Astrocyte (in vitro differentiated cells and primary cell): ENCODE data around the gene ESPL1. TPM values are rescaled to one million over a fixed set of nuclear protein-coding genes. Genes with fewer than 3 reads are reported as not detected.

Source experiments
- DNase-seq: peaks from one replicate; pipeline ENCODE4 v3.0.0-alpha.2; 2010; ENCODE audit warnings: low read depth
- FAIRE-seq: peaks from 2 replicates; lab custom pipeline; 2011; peaks lifted over from hg19 to GRCh38; lab: Jason Lieb, UNC
- H2AFZ ChIP-seq: 2 replicates; pipeline ENCODE4 v1.6.0; 2012; ENCODE audit warnings: low read depth, low read length, inconsistent platforms
- H3K27ac ChIP-seq: 2 replicates; pipeline ENCODE4 v1.5.1; 2011; ENCODE audit warnings: low read depth, low read length, inconsistent platforms
- H3K27me3 ChIP-seq: 2 replicates; pipeline ENCODE4 v1.6.0; 2011; ENCODE audit warnings: low read length, inconsistent platforms; ENCODE audit not compliant: insufficient read depth
- H3K36me3 ChIP-seq: 2 replicates; pipeline ENCODE4 v1.5.1; 2011; ENCODE audit warnings: low read length, inconsistent platforms; ENCODE audit not compliant: insufficient read depth
- H3K4me1 ChIP-seq: 2 replicates; pipeline ENCODE4 v1.5.1; 2011; ENCODE audit warnings: low read length, inconsistent platforms; ENCODE audit not compliant: insufficient read depth
- H3K4me2 ChIP-seq: 2 replicates; pipeline ENCODE4 v1.6.0; 2012; ENCODE audit warnings: low read length, inconsistent platforms
- H3K4me3 ChIP-seq: 2 replicates; pipeline ENCODE4 v1.5.1; 2011; ENCODE audit warnings: low read depth, mild to moderate bottlenecking, low read length, inconsistent platforms; ENCODE audit not compliant: insufficient read depth
- H3K79me2 ChIP-seq: 2 replicates; pipeline ENCODE4 v1.6.0; 2012; ENCODE audit warnings: mild to moderate bottlenecking, low read length, inconsistent platforms; ENCODE audit not compliant: insufficient read depth
- H3K9ac ChIP-seq: 2 replicates; pipeline ENCODE4 v1.6.0; 2012; ENCODE audit warnings: mild to moderate bottlenecking, low read length, inconsistent platforms
- H3K9me3 ChIP-seq: 2 replicates; pipeline ENCODE4 v1.5.1; 2012; ENCODE audit warnings: low read depth, mild to moderate bottlenecking, low read length, inconsistent platforms; ENCODE audit not compliant: insufficient read depth
- H4K20me1 ChIP-seq: 2 replicates; pipeline ENCODE4 v1.6.0; 2012; ENCODE audit warnings: low read length, inconsistent platforms; ENCODE audit not compliant: insufficient read depth
- H3K27ac Mint-ChIP-seq: one replicate; pipeline ENCODE4 v1.8.0; 2021; ENCODE audit warnings: mild to moderate bottlenecking, mixed read lengths; ENCODE audit not compliant: unreplicated experiment
- H3K27me3 Mint-ChIP-seq: one replicate; pipeline ENCODE4 v1.8.0; 2021; ENCODE audit warnings: low read depth, mixed read lengths; ENCODE audit not compliant: unreplicated experiment
- H3K36me3 Mint-ChIP-seq: one replicate; pipeline ENCODE4 v1.8.0; 2021; ENCODE audit warnings: low read depth, mixed read lengths; ENCODE audit not compliant: unreplicated experiment
- H3K4me1 Mint-ChIP-seq: one replicate; pipeline ENCODE4 v1.8.0; 2021; ENCODE audit warnings: low read depth, mixed read lengths; ENCODE audit not compliant: unreplicated experiment
- H3K4me3 Mint-ChIP-seq: one replicate; pipeline ENCODE4 v1.8.0; 2021; ENCODE audit warnings: mild to moderate bottlenecking, moderate library complexity, mixed read lengths; ENCODE audit not compliant: unreplicated experiment
- H3K9me3 Mint-ChIP-seq: one replicate; pipeline ENCODE4 v1.8.0; 2021; ENCODE audit warnings: mild to moderate bottlenecking, mixed read lengths; ENCODE audit not compliant: unreplicated experiment
- CTCF ChIP-seq: IDR thresholded peaks from 2 replicates; pipeline ENCODE4 v1.5.1; 2011; ENCODE audit warnings: low read depth, mild to moderate bottlenecking, inconsistent platforms, low read length, moderate library complexity; ENCODE audit not compliant: insufficient read depth
- EZH2 ChIP-seq: IDR thresholded peaks from 2 replicates; pipeline ENCODE4 v1.6.1; 2012; ENCODE audit warnings: mild to moderate bottlenecking, low read length, inconsistent platforms; ENCODE audit not compliant: insufficient read depth
- total RNA-seq: library from RNA; stranded (reverse); gene quantifications from 2 replicates; pipeline ENCODE4 v1.2.1, GENCODE V29; 2021

The ESPL1 gene
- total RNA-seq, 1 donor from 2014 or later: 2.0 TPM

GRCh38 chr12:53241623-53242412 is 26.3 kb upstream of the ESPL1 start:
- no peak overlapping the region for H3K9ac ChIP-seq
- no peak for FAIRE-seq
- H3K36me3 ChIP-seq: no peaks in the 10 kb centered on the region
- H3K4me1 Mint-ChIP-seq: peaks cover 2% of the 10 kb centered on the region
- H3K27me3 ChIP-seq: peaks cover 31% of the 10 kb centered on the region
- H3K9me3 Mint-ChIP-seq: no peaks in the 10 kb centered on the region
- H3K4me1 ChIP-seq: no peaks in the 10 kb centered on the region
- H3K9me3 ChIP-seq: no peaks in the 10 kb centered on the region
- no peaks in the 10 kb centered on the region for H3K79me2 ChIP-seq
- H3K4me3 Mint-ChIP-seq: no peak overlapping the region
- TF ChIP-seq EZH2 (no peak), CTCF (no peak)
- H2AFZ ChIP-seq: no peak overlapping the region
- H3K4me3 ChIP-seq: no peak overlapping the region
- H3K27ac ChIP-seq: no peak overlapping the region
- peaks cover 29% of the 10 kb centered on the region for H3K27me3 Mint-ChIP-seq
- no peaks in the 10 kb centered on the region for H3K36me3 Mint-ChIP-seq
- H4K20me1 ChIP-seq: no peaks in the 10 kb centered on the region
- DNase-seq: no peak
- no peak overlapping the region for H3K4me2 ChIP-seq
- H3K27ac Mint-ChIP-seq: no peak overlapping the region

- H3K27me3 Mint-ChIP-seq: peaks cover 29% of the 10 kb centered on the region
- Histone ChIP-seq H3K27me3 (peaks cover 21% of the 10 kb centered on the region), H3K9ac (no peak overlapping the region), H3K4me3 (no peak overlapping the region), H3K36me3 (no peaks in the 10 kb centered on the region), H3K27ac (no peak overlapping the region), H4K20me1 (no peaks in the 10 kb centered on the region), H3K9me3 (no peaks in the 10 kb centered on the region), H2AFZ (no peak overlapping the region), H3K4me1 (no peaks in the 10 kb centered on the region), H3K4me2 (no peak overlapping the region), H3K79me2 (no peaks in the 10 kb centered on the region)
- no peaks in the 10 kb centered on the region for H3K9me3 Mint-ChIP-seq
- DNase-seq (no peak), FAIRE-seq (no peak)
- no peak overlapping the region for H3K27ac Mint-ChIP-seq
- TF ChIP-seq CTCF (no peak), EZH2 (no peak)
- H3K4me3 Mint-ChIP-seq: no peak overlapping the region
- H3K36me3 Mint-ChIP-seq: no peaks in the 10 kb centered on the region
- peaks cover 2% of the 10 kb centered on the region for H3K4me1 Mint-ChIP-seq
Measured at GRCh38 chr12:53244337-53244736, 23.8 kb upstream of the ESPL1 start.

GRCh38 chr12:53245286-53245685 is 22.8 kb upstream of the ESPL1 start:
- H3K27ac ChIP-seq: no peak overlapping the region
- no peak for DNase-seq
- H3K9me3 Mint-ChIP-seq: no peaks in the 10 kb centered on the region
- H3K27me3 ChIP-seq: peaks cover 21% of the 10 kb centered on the region
- no peak for FAIRE-seq
- no peak overlapping the region for H3K4me2 ChIP-seq
- H3K9me3 ChIP-seq: no peaks in the 10 kb centered on the region
- no peaks in the 10 kb centered on the region for H3K4me1 ChIP-seq
- H3K9ac ChIP-seq: no peak overlapping the region
- no peak overlapping the region for H3K27ac Mint-ChIP-seq
- H3K4me3 ChIP-seq: no peak overlapping the region
- H3K27me3 Mint-ChIP-seq: peaks cover 24% of the 10 kb centered on the region
- no peak overlapping the region for H2AFZ ChIP-seq
- no peaks in the 10 kb centered on the region for H3K36me3 Mint-ChIP-seq
- H3K4me3 Mint-ChIP-seq: no peak overlapping the region
- H3K36me3 ChIP-seq: no peaks in the 10 kb centered on the region
- no peaks in the 10 kb centered on the region for H3K79me2 ChIP-seq
- H4K20me1 ChIP-seq: no peaks in the 10 kb centered on the region
- peaks cover 2% of the 10 kb centered on the region for H3K4me1 Mint-ChIP-seq
- TF ChIP-seq CTCF (no peak), EZH2 (no peak)
